ENCODE measurements around the gene PPM1G.

- TF ChIP-seq, protein P1, sequence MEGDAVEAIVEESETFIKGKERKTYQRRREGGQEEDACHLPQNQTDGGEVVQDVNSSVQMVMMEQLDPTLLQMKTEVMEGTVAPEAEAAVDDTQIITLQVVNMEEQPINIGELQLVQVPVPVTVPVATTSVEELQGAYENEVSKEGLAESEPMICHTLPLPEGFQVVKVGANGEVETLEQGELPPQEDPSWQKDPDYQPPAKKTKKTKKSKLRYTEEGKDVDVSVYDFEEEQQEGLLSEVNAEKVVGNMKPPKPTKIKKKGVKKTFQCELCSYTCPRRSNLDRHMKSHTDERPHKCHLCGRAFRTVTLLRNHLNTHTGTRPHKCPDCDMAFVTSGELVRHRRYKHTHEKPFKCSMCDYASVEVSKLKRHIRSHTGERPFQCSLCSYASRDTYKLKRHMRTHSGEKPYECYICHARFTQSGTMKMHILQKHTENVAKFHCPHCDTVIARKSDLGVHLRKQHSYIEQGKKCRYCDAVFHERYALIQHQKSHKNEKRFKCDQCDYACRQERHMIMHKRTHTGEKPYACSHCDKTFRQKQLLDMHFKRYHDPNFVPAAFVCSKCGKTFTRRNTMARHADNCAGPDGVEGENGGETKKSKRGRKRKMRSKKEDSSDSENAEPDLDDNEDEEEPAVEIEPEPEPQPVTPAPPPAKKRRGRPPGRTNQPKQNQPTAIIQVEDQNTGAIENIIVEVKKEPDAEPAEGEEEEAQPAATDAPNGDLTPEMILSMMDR (IDR thresholded peaks at IDR 0.05) = no peak
- no peak for TF ChIP-seq POLR2A (IDR thresholded peaks at IDR 0.05)
Observed at GRCh38 chr2:27347641-27348040, 61.8 kb downstream of the PPM1G start.
